NCI-H146 treated with DMSO at 0.1 percent for 48 hours (cell line): ENCODE results near the gene PTGFRN.

Source experiments
- DNase-seq: peaks from one replicate; lab custom pipeline; 2025; ENCODE audit not compliant: unreplicated experiment; lab: John Stamatoyannopoulos, UW

PTGFRN gene

GRCh38 chr1:116942344-116942743 is 32.6 kb downstream of the PTGFRN start:
- DNase-seq, result no peak

GRCh38 chr1:116943438-116943837 is 33.7 kb downstream of the PTGFRN start:
- no peak for DNase-seq

GRCh38 chr1:116944613-116945012 is 34.9 kb downstream of the PTGFRN start:
- no peak for DNase-seq

- no peak for DNase-seq
These were observed 35.7 kb downstream of the PTGFRN start for GRCh38 chr1:116945421-116945820.

DNA sequence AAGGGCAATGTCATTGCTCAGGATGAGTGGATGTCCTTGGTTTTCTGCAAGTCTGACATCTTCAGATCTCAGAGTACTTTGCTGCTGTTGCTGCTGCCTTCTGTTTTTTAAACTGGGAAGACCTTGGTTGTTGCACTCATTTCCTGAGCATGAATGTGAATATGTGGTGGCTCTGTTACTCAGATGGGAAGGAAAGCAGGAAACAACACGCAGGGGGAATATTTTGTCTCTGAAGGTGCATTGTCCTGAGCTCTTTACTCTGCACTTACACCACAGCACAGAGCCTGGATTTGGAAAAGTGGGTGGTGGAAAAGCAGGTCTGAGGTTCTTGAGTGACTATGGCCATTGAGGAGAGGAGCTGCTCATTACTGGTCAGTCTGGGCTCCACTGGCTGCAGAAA is 36.3 kb downstream of the PTGFRN start:
- DNase-seq, result no peak

DNA sequence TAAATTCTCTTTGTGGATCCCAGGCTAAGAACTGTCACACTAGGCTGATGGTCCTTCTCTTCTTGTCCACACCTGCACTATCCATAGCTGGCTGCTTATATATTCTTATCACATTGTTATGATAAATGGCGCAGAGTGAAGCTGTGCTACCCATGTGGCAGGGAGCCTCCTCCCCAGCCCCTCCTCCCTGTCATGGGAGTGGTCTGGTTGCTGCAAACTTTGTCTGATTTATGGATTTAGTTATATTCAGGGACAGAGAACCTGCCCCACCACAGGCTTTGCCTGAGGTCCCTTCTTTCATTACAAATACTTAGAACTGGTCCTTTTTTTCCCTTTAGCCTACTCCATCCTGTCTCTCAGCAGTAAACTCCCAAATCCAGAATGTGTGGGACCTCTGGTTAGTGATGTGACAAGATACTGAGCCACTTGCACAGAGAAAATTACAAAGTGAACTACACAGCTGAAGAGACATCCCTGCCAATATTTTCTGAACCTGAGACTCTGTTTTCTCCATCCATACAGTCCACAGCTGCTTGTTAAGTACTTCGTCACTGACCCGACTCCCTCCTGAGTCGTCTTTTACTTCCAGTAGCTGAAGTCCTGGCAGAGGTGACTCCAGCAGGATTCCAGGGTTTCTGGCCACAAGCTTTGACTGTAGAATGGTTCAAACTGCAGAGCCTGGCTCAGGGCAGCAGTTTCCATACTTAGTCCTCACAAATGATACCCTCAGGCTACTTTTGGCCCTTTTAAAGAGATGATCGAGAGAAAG is 37.6 kb downstream of the PTGFRN start:
- no peak for DNase-seq

GRCh38 chr1:116948046-116948445 is 38.3 kb downstream of the PTGFRN start:
- no peak for DNase-seq

DNA sequence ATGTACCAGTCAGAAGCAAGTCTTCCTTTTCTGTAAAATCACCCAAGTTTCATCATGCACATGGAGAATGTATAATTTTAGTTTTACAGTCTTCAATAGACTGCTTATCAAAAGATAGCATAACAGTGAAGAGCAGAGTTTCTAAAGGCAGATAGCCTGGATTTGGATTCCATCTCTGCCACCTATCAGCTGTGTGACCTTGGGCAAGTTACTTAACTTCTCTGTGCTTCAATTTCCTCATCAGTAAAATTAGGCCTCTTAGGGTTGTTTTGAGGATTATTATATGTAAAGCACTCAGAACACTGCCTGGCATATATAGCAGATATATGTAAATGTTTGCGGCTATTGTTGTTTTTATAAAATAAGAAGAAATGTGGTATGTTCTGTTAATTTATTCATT is 38.9 kb downstream of the PTGFRN start:
- no peak for DNase-seq

- DNase-seq, result no peak
These were observed 39.7 kb downstream of the PTGFRN start for GRCh38 chr1:116949213-116949985.

GRCh38 chr1:116950517-116951199 is 40.9 kb downstream of the PTGFRN start:
- no peak for DNase-seq

- no peak for DNase-seq
These were observed 41.7 kb downstream of the PTGFRN start for GRCh38 chr1:116951200-116951935.

DNA sequence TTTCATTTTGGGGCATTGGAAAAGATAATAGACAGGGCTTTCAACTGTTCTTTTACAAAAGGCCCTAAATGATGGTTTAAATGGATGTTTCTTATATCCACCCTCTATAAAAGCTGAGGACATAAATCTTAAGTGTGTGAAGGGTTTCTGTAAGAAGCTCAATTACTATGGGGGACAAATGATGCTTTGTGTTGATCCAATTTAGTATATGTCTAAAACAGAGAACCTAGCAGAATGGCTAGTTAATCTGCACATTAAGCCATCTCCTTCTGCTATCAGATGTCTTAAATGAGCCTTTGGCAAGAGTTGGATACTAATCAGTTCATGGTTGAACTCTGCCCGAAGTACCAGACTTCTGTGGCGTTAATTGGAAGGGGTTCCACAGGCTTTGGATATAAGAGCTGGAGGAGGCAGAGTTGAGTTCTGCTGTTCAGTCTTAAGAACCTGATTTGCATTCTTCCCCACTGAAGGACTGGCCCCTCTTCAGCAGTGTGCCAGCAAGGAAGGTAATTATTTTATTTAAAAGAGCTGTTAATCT is 43.1 kb downstream of the PTGFRN start:
- DNase-seq, result no peak

DNA sequence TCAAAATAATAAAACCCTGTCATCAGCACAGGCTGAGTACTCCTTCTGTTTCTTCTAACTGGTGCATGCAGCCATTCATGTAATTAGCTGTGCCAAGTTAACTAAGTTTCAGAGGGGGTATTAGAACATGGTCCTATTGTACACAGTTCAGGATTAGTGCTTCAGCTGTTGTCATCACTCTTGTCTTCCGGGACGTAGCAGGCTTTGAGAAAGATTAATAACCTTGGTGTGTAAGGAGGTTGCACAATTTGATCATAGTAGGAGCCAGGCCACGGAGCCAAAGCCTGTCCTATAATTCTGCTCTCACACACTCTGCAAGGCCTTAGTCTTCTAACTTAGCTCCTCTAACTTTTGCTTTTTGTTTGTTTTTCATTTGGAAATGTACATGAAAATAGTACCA is 44.7 kb downstream of the PTGFRN start:
- no peak for DNase-seq

DNA sequence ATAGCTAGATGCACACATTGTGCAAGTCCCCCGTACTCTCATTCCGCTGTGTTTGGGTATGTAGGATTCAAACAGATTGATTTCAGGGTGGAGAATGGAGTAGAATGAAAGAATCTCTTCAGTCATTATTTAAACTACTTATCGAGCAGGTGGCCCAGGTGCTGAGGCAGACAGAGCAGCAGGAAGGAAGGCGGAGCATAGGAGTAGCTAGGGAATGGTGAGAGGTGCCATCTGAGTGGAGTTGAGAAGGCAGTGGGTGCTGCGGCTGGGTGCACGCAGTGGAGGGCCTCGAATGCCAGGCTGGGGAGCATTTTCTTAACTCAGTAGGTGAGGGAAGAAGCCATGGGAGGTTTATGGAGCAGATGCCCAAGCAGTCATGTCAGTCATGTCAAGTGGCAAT is 46.7 kb downstream of the PTGFRN start:
- DNase-seq, result peak; percentile 85

GRCh38 chr1:116957646-116958045 is 47.9 kb downstream of the PTGFRN start:
- no peak for DNase-seq

- DNase-seq, result no peak
These were observed 48.4 kb downstream of the PTGFRN start for GRCh38 chr1:116958110-116958509.

GRCh38 chr1:116958977-116959376 is 49.3 kb downstream of the PTGFRN start:
- no peak for DNase-seq

- DNase-seq, result no peak
These were observed 51.9 kb downstream of the PTGFRN start for GRCh38 chr1:116961606-116962005.

GRCh38 chr1:116962987-116963639 is 53.4 kb downstream of the PTGFRN start:
- no peak for DNase-seq

- DNase-seq, result no peak
These were observed 57.1 kb downstream of the PTGFRN start for GRCh38 chr1:116966791-116967190.
